Left lung (tissue), 10 donors: ENCODE measurements around the gene RBM20. TPM values are rescaled to one million over a fixed set of nuclear protein-coding genes. Genes with fewer than 3 reads are reported as not detected.

Source experiments
- ATAC-seq: fragments of 200-7000 bp; cut with Tn5 transposase; one replicate; pipeline ENCODE4 v1.9.1; 2020; ENCODE audit warnings: moderate library complexity
- DNase-seq, 4 donors: peaks; one replicate each; pipeline ENCODE4 v3.0.0-alpha.2; 2013 to 2020
- H3K27ac ChIP-seq, 2 donors: fragments of 200-600 bp; sonication (generic) in 1 of 2; one replicate each; pipeline versions ENCODE4 v1.5.0 to v1.8.0; 2020 to 2021
- H3K27me3 ChIP-seq, 2 donors: fragments of 200-600 bp; sonication (generic) in 1 of 2; one replicate each; pipeline versions ENCODE4 v1.5.0 to v1.8.0; 2020 to 2021
- H3K36me3 ChIP-seq, 2 donors: fragments of 200-600 bp; sonication (generic) in 1 of 2; one replicate each; pipeline versions ENCODE4 v1.5.0 to v1.8.0; 2020 to 2021
- H3K4me1 ChIP-seq, 2 donors: fragments of 200-600 bp; one replicate each; pipeline ENCODE4 v1.8.0; 2021
- H3K4me3 ChIP-seq, 2 donors: fragments of 200-600 bp; sonication (generic) in 1 of 2; one replicate each; pipeline versions ENCODE4 v1.5.0 to v1.8.0; 2020 to 2021; ENCODE audit warnings: mild to moderate bottlenecking in 1 of 2
- H3K9me3 ChIP-seq, 2 donors: fragments of 200-600 bp; sonication (generic) in 1 of 2; one replicate each; pipeline versions ENCODE4 v1.5.0 to v1.8.0; 2020 to 2021
- CTCF ChIP-seq, 2 donors: fragments of 200-600 bp; sonication (generic) in 1 of 2; IDR thresholded peaks; one replicate each; pipeline versions ENCODE4 v1.5.0 to v1.8.0; 2021; ENCODE audit warnings: antibody characterized with exemption in 2 of 2
- intact Hi-C, 2 donors: fragments of 100-400 bp; cut with DNase I; formaldehyde crosslinking; loops; one replicate each; pipeline versions ENCODE4 v1.11.2 to v1.14.2; 2022
- polyA plus RNA-seq, 6 donors: library from polyadenylated mRNA; unstranded; fragments of 120-200 nt; gene quantifications; one replicate each; pipeline ENCODE4 v1.2.1, GENCODE V29; 2013; ENCODE audit not compliant: insufficient read length in 6 of 6
- total RNA-seq, 2 donors: library from RNA; stranded (reverse); fragmentation: NEBNext Ultra II Directional; extraction: Animal tissue kit (Norgen Biotek cat#: 25700); gene quantifications; one replicate each; pipeline ENCODE4 v1.2.1, GENCODE V29; 2021
- donor health status: DM: no; HTN: yes; CAD: no.
- donor health status: DM: no; HTN: no; CAD: no.

RBM20 gene
- total and polyA plus RNA-seq, 8 donors, result 0.55 to 1.8 (median 1.1) TPM

DNA sequence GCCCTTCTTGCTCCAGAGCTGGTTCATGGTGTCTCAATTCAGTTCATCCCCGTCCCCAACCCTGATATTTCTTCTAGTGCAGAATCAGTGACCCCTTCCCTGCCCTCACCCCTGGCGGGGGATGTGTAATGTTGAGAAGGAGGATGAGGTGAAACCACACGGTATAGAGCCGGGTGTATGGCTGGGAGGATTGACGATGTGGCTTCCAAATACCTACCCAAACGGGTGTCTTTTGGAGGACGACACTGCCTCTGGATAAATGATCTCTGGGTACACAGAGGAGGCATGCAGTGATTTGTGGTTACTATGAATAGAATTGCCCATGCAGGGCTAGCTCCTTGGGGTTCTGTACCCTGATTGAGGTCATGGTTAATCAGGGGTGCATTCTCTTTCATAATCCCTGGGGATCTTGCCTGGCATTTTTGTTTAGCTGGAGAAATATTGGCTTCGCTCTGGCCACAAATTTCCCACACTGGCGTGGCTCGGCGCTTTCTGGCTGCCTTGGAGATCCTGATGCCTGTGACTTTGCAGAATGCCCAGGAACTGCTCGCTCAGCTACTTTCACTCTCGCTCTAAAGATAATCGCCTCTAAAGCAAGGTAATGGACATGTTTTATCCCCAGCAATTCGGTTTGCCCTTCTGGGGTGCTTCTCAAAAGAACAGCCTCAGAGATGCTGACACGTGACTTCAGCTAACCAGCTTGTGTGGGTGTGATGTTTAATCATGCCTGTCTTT lies 89.2 kb downstream of the RBM20 start:
- Histone ChIP-seq H3K4me3 (no peak overlapping the region), H3K4me1 (no peaks in the 10 kb centered on the region), H3K36me3 (no peaks in the 10 kb centered on the region), H3K27me3 (peaks cover 0 to 55% of the 10 kb centered on the region in 2 donors), H3K9me3 (no peaks in the 10 kb centered on the region), H3K27ac (no peak overlapping the region)
- ATAC-seq, result no peak
- TF ChIP-seq CTCF (IDR thresholded peaks at IDR 0.05), result no peak
- DNase-seq, result no peak
- intact Hi-C loops, result no loop called here

DNA sequence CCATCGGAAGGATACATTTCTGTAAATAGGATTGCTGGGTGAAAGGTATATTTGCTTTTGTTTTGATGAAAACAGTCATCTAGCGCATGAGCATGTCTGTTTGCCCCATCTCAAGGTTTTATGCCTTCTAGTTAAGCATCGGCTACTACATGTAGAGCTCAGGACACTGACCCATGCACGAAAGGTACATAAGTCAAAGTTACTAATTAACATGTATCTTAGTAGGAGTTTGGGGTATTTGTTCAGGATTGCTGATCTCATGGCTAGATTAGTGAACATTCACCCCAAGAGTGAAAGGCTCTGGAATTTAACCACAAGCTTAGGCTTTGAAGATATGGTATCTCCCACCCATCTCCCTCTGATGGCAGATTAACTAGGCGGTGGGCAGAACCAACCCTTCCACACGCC lies 91.5 kb downstream of the RBM20 start:
- Histone ChIP-seq H3K4me3 (no peak overlapping the region), H3K27ac (no peak overlapping the region), H3K9me3 (no peaks in the 10 kb centered on the region), H3K27me3 (peaks cover 0 to 42% of the 10 kb centered on the region in 2 donors), H3K36me3 (no peaks in the 10 kb centered on the region), H3K4me1 (no peaks in the 10 kb centered on the region)
- intact Hi-C loops, result no loop called here
- ATAC-seq (no peak), DNase-seq (no peak)
- no peak for TF ChIP-seq CTCF (IDR thresholded peaks at IDR 0.05)

GRCh38 chr10:110737886-110738634 lies 93.9 kb downstream of the RBM20 start:
- Histone ChIP-seq H3K27me3 (peaks cover 0 to 43% of the 10 kb centered on the region in 2 donors), H3K4me3 (no peak overlapping the region), H3K36me3 (no peaks in the 10 kb centered on the region), H3K4me1 (no peaks in the 10 kb centered on the region), H3K9me3 (no peaks in the 10 kb centered on the region), H3K27ac (no peak overlapping the region)
- DNase-seq (no peak), ATAC-seq (no peak)
- intact Hi-C loops, result no loop called here
- TF ChIP-seq CTCF (IDR thresholded peaks at IDR 0.05), result no peak

- no peaks in the 10 kb centered on the region for H3K4me1 ChIP-seq
- intact Hi-C loops, result no loop called here
- ATAC-seq (no peak), DNase-seq (no peak)
- H3K27ac ChIP-seq, result no peak overlapping the region
- peaks cover 0 to 27% of the 10 kb centered on the region in 2 donors for H3K27me3 ChIP-seq
- H3K9me3 ChIP-seq, result no peaks in the 10 kb centered on the region
- H3K36me3 ChIP-seq, result no peaks in the 10 kb centered on the region
- no peak overlapping the region for H3K4me3 ChIP-seq
- TF ChIP-seq CTCF (IDR thresholded peaks at IDR 0.05), result no peak
Measured at GRCh38 chr10:110739811-110740271, 95.7 kb downstream of the RBM20 start.

DNA sequence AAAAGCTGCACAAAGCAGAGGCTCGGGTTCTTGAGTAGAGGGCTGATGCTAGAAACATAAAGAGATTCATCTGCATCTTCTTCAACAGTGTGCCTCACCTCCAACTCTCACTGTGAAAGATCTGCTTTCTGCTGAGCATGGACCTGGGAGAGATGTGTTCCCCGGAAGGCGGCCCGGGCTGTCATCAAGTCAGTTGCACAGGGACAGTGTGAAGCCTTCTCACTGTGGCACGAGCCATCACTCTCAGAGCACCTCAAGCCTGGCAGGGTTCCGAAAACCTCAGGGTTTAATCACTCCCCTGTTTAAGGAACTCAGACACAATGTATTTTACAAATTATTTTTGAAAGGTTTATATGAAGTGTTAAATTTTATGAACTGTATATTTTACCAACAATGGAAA lies 98.7 kb downstream of the RBM20 start:
- intact Hi-C loops, result no loop called here
- Histone ChIP-seq H3K4me3 (no peak overlapping the region), H3K27me3 (peaks cover 0 to 11% of the 10 kb centered on the region in 2 donors), H3K9me3 (no peaks in the 10 kb centered on the region), H3K27ac (no peak overlapping the region), H3K36me3 (no peaks in the 10 kb centered on the region), H3K4me1 (peaks cover 0 to 7% of the 10 kb centered on the region in 2 donors)
- DNase-seq (no peak), ATAC-seq (no peak)
- TF ChIP-seq CTCF (IDR thresholded peaks at IDR 0.05), result no peak
